HepG2 (cell line): ENCODE results near the gene MTHFS. TPM values are rescaled to one million over a fixed set of nuclear protein-coding genes. Genes with fewer than 3 reads are reported as not detected.

Experiments used
- ATAC-seq: fragments of 200-7000 bp; cut with Tn5 transposase; 3 replicates; pipeline ENCODE4 v1.9.1; 2020; ENCODE audit warnings: mild to moderate bottlenecking, moderate library complexity
- BruUV-seq: library from RNA; stranded (reverse); fragments of 400-500 nt; replicated peaks from 2 replicates; lab custom pipeline; 2021; lab: Mats Ljungman, UMichigan
- CTCF ChIA-PET: fragments of 300-600 bp; formaldehyde crosslinking; extraction: SDS; loops from one replicate; lab custom pipeline; 2021; ENCODE audit warnings: low total read pairs, inconsistent platforms, low intra/inter-chr PET ratio; lab: Yijun Ruan, JAX
- POLR2A ChIA-PET: fragments of 350-600 bp; sonication (Branson Sonifier 250); formaldehyde crosslinking; loops from one replicate; lab custom pipeline; 2020; ENCODE audit warnings: antibody characterized with exemption, inconsistent platforms; lab: Yijun Ruan, JAX
- DNase-seq: peaks from one replicate; pipeline ENCODE4 v3.0.0-alpha.2; 2015; ENCODE audit warnings: low spot score
- FAIRE-seq: peaks from 3 replicates; lab custom pipeline; 2011; peaks lifted over from hg19 to GRCh38; lab: Jason Lieb, UNC
- H2AFZ ChIP-seq: one replicate; pipeline ENCODE4 v1.6.1; 2011; ENCODE audit warnings: low read length, inconsistent platforms
- H3K27ac ChIP-seq: fragments of 300-600 bp; 3 replicates; pipeline ENCODE4 v1.8.0; 2011; ENCODE audit warnings: mixed run types, mild to moderate bottlenecking, mixed read lengths, low read length, inconsistent platforms; ENCODE audit not compliant: insufficient read depth; ENCODE audit errors: extremely low read length
- H3K27me3 ChIP-seq, 2 experiments: fragments of 200-600 bp in 1 of 2; 2 replicates in 1 of 2; 3 replicates in 1 of 2; pipeline versions ENCODE4 v1.6.0 to v1.8.0; 2011; ENCODE audit warnings: low read length in 2 of 2, mild to moderate bottlenecking in 2 of 2, moderate library complexity in 2 of 2, inconsistent platforms in 1 of 2; ENCODE audit not compliant: insufficient read depth in 2 of 2, control insufficient read depth in 1 of 2
- H3K36me3 ChIP-seq, 2 experiments: fragments of 200-600 bp in 1 of 2; replicated peaks in 1 of 2; 2 replicates in 1 of 2; 3 replicates in 1 of 2; pipeline versions ENCODE4 v1.5.1 to v1.8.0; 2011; ENCODE audit warnings: low read length in 2 of 2, inconsistent platforms in 1 of 2; ENCODE audit not compliant: insufficient read depth in 2 of 2, control insufficient read depth in 1 of 2
- H3K4me1 ChIP-seq: 2 replicates; pipeline ENCODE4 v1.5.1; 2012; ENCODE audit warnings: low read length, inconsistent platforms; ENCODE audit not compliant: insufficient read depth
- H3K4me2 ChIP-seq: 2 replicates; pipeline ENCODE4 v1.6.0; 2011; ENCODE audit warnings: low read depth, low read length, inconsistent platforms
- H3K4me3 ChIP-seq, 3 experiments: fragments of 200-600 bp in 1 of 3; sonication (generic), shearing (Covaris generic) in 1 of 3; replicated peaks in 1 of 3; 2 replicates each; pipeline ENCODE4 v1.5.1; 2011 to 2016; ENCODE audit warnings: low read length in 3 of 3, inconsistent platforms in 2 of 3, low read depth in 2 of 3, mild to moderate bottlenecking in 2 of 3, control low read depth in 1 of 3, mixed read lengths in 1 of 3; ENCODE audit not compliant: insufficient read depth in 1 of 3
- H3K79me2 ChIP-seq: one replicate; pipeline ENCODE4 v1.6.1; 2011; ENCODE audit warnings: low read length, inconsistent platforms; ENCODE audit not compliant: insufficient read depth
- H3K9ac ChIP-seq: 2 replicates; pipeline ENCODE4 v1.6.0; 2011; ENCODE audit warnings: mild to moderate bottlenecking, low read depth, low read length, inconsistent platforms; ENCODE audit not compliant: insufficient read depth
- H3K9me3 ChIP-seq: 2 replicates; pipeline ENCODE4 v1.5.1; 2012; ENCODE audit warnings: mild to moderate bottlenecking, low read length
- H4K20me1 ChIP-seq: 2 replicates; pipeline ENCODE4 v1.6.0; 2011; ENCODE audit warnings: inconsistent platforms, mild to moderate bottlenecking, low read length, moderate library complexity; ENCODE audit not compliant: insufficient read depth
- CEBPG ChIP-seq: IDR thresholded peaks from 2 replicates; pipeline ENCODE4 v1.6.1; 2016
- FOXA3 ChIP-seq: IDR thresholded peaks from 2 replicates; pipeline ENCODE4 v1.6.1; 2016; ENCODE audit warnings: missing genetic modification reagents, missing compliant biosample characterization
- HNF4A ChIP-seq: sonication (generic); formaldehyde crosslinking; IDR thresholded peaks from 2 replicates; pipeline ENCODE4 v1.4.0; 2020; ENCODE audit warnings: missing genetic modification reagents
- HOMEZ ChIP-seq: IDR thresholded peaks from 2 replicates; pipeline ENCODE4 v1.6.1; 2016; ENCODE audit warnings: low read depth
- NCOA2 ChIP-seq: sonication (generic); formaldehyde crosslinking; IDR thresholded peaks from 2 replicates; pipeline ENCODE4 v1.8.0; 2022; ENCODE audit warnings: inconsistent platforms
- ZBTB44 ChIP-seq: sonication (generic); formaldehyde crosslinking; IDR thresholded peaks from 2 replicates; pipeline ENCODE4 v1.4.0; 2020; ENCODE audit warnings: missing genetic modification reagents
- ZMYM4 ChIP-seq: sonication (generic); formaldehyde crosslinking; IDR thresholded peaks from 2 replicates; pipeline ENCODE4 v1.8.1; 2023; ENCODE audit warnings: mild to moderate bottlenecking, missing genetic modification reagents
- WGBS: methylation state at CpG from one replicate; pipeline ENCODE4 v1.1.6; 2017; ENCODE audit warnings: low lambda C conversion rate; 5-methylcytosine and 5-hydroxymethylcytosine counted together
- in situ Hi-C: cut with HindIII; loops from 2 replicates; pipeline ENCODE4 v1.10.0; 2017; ENCODE audit warnings: low pct_unique_long_range_greater_than_20kb; ENCODE audit not compliant: extremely low pct_ligation_motif_present
- intact Hi-C: fragments of 100-400 bp; cut with micrococcal nuclease; formaldehyde crosslinking; loops from one replicate; pipeline ENCODE4 v1.10.0; 2022; ENCODE audit not compliant: unreplicated experiment
- polyA plus RNA-seq, 8 experiments: library from polyadenylated mRNA; depleted of rRNA in 3 of 8; stranded (reverse) in 7 of 8; unstranded in 1 of 8; fragments of >200 nt; fragmentation: Illumina TruSeq in 4 of 8; extraction: Trizol in 4 of 8; gene quantifications; 2 replicates each; pipeline versions ENCODE4 v1.2.1 to v1.2.3, GENCODE V29; 2011 to 2016; ENCODE audit warnings: low read depth in 4 of 8, missing spikeins in 1 of 8, mixed read lengths in 1 of 8; ENCODE audit not compliant: insufficient read depth in 1 of 8
- total RNA-seq, 5 experiments: library from RNA; depleted of rRNA; stranded (reverse); fragments of >200 nt; fragmentation: Illumina TruSeq; extraction: Trizol; gene quantifications; 2 replicates each; pipeline ENCODE4 v1.2.3, GENCODE V29; 2016; ENCODE audit warnings: low read depth in 1 of 5
- TF ChIP-seq, protein P1 (sequence below): sonication (generic); formaldehyde crosslinking; conservative IDR thresholded peaks from 2 replicates; pipeline ENCODE4 v1.4.0; 2020; ENCODE audit warnings: mild to moderate bottlenecking, missing genetic modification reagents, moderate library complexity
- TF ChIP-seq, protein P2 (sequence below): sonication (generic); formaldehyde crosslinking; IDR thresholded peaks from 2 replicates; pipeline ENCODE4 v1.4.0; 2020; ENCODE audit warnings: missing genetic modification reagents
- TF ChIP-seq, protein P3 (sequence below): sonication (generic); formaldehyde crosslinking; IDR thresholded peaks from 2 replicates; pipeline ENCODE4 v1.4.0; 2020; ENCODE audit warnings: mild to moderate bottlenecking, missing genetic modification reagents, borderline replicate concordance

The MTHFS gene
- total and polyA plus RNA-seq, 2 of the 13 experiments (the other 11 are each of a cell fraction or from before 2014, with no cell fraction given), result 37.0 to 49.7 TPM

DNA sequence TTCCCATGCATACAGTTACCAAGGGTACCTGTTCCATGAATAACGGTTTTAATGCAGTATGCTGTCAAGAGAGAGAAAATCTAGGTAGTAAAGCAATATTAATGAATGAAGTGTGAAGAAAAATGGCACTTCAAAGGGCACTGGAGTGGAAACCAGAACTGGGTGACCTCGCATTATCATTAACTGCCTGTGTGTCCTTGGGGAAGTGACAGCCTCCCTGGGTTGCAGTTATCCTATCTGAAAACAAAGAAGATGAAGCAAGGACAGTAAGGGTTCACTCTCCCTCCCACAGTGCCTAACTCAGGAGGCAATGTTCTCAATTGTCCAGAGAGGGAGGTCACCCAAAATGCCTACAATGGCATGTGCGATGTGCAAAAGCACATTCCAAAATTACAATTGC is 15.1 kb downstream of the MTHFS start:
- FAIRE-seq, result peak; percentile 47
- Histone ChIP-seq H3K79me2 (peaks cover 11% of the 10 kb centered on the region), H3K27me3 (no peaks in the 10 kb centered on the region), H3K27ac (peak overlapping the region; percentile 33), H3K9me3 (peaks cover 24% of the 10 kb centered on the region), H4K20me1 (no peaks in the 10 kb centered on the region), H3K4me1 (peaks cover 56% of the 10 kb centered on the region), H3K9ac (no peak overlapping the region), H3K36me3 (peaks cover 9 to 48% of the 10 kb centered on the region in 2 experiments), H2AFZ (no peak overlapping the region), H3K4me2 (no peak overlapping the region), H3K4me3 (no peak overlapping the region)
- no peak for DNase-seq
- 68% methylated on average over 3 of the region's 3 CpGs for WGBS
- intact Hi-C loops, result loop anchor here (10.0 kb wide), 1 partner anchor 273 kb away; the partner anchor contains the start of gene FAH
- BruUV-seq, result no TSS peak
- peak; percentile 71 for ATAC-seq
- ChIA-PET POLR2A (no interaction called here), CTCF (no interaction called here)
- in situ Hi-C loops, result loop anchor here (25.0 kb wide), 1 partner anchor 281 kb away; the partner anchor contains the start of gene FAH
- TF ChIP-seq ZMYM4 (CRISPR knock-in tag) (peak; percentile 41; the same call in 1 of the 2 replicates), HOMEZ (CRISPR knock-in tag) (no peak), FOXA3 (CRISPR knock-in tag) (peak; percentile 31; the same call in 1 of the 2 replicates), NCOA2 (CRISPR knock-in tag) (0 out of 2 replicates have a peak, but pooled peaks have one; percentile 18), ZBTB44 (no peak), HNF4A (CRISPR knock-in tag) (peak; percentile 22; the same call in 1 of the 2 replicates), CEBPG (0 out of 2 replicates have a peak, but pooled peaks have one; percentile 32)
- TF ChIP-seq, protein P1, sequence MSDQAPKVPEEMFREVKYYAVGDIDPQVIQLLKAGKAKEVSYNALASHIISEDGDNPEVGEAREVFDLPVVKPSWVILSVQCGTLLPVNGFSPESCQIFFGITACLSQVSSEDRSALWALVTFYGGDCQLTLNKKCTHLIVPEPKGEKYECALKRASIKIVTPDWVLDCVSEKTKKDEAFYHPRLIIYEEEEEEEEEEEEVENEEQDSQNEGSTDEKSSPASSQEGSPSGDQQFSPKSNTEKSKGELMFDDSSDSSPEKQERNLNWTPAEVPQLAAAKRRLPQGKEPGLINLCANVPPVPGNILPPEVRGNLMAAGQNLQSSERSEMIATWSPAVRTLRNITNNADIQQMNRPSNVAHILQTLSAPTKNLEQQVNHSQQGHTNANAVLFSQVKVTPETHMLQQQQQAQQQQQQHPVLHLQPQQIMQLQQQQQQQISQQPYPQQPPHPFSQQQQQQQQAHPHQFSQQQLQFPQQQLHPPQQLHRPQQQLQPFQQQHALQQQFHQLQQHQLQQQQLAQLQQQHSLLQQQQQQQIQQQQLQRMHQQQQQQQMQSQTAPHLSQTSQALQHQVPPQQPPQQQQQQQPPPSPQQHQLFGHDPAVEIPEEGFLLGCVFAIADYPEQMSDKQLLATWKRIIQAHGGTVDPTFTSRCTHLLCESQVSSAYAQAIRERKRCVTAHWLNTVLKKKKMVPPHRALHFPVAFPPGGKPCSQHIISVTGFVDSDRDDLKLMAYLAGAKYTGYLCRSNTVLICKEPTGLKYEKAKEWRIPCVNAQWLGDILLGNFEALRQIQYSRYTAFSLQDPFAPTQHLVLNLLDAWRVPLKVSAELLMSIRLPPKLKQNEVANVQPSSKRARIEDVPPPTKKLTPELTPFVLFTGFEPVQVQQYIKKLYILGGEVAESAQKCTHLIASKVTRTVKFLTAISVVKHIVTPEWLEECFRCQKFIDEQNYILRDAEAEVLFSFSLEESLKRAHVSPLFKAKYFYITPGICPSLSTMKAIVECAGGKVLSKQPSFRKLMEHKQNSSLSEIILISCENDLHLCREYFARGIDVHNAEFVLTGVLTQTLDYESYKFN, result peak; percentile 38; the same call in 1 of the 2 replicates
- TF ChIP-seq, protein P2, sequence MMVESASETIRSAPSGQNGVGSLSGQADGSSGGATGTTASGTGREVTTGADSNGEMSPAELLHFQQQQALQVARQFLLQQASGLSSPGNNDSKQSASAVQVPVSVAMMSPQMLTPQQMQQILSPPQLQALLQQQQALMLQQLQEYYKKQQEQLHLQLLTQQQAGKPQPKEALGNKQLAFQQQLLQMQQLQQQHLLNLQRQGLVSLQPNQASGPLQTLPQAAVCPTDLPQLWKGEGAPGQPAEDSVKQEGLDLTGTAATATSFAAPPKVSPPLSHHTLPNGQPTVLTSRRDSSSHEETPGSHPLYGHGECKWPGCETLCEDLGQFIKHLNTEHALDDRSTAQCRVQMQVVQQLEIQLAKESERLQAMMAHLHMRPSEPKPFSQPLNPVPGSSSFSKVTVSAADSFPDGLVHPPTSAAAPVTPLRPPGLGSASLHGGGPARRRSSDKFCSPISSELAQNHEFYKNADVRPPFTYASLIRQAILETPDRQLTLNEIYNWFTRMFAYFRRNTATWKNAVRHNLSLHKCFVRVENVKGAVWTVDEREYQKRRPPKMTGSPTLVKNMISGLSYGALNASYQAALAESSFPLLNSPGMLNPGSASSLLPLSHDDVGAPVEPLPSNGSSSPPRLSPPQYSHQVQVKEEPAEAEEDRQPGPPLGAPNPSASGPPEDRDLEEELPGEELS, result peak; percentile 22; the same call in 1 of the 2 replicates
- TF ChIP-seq, protein P3, sequence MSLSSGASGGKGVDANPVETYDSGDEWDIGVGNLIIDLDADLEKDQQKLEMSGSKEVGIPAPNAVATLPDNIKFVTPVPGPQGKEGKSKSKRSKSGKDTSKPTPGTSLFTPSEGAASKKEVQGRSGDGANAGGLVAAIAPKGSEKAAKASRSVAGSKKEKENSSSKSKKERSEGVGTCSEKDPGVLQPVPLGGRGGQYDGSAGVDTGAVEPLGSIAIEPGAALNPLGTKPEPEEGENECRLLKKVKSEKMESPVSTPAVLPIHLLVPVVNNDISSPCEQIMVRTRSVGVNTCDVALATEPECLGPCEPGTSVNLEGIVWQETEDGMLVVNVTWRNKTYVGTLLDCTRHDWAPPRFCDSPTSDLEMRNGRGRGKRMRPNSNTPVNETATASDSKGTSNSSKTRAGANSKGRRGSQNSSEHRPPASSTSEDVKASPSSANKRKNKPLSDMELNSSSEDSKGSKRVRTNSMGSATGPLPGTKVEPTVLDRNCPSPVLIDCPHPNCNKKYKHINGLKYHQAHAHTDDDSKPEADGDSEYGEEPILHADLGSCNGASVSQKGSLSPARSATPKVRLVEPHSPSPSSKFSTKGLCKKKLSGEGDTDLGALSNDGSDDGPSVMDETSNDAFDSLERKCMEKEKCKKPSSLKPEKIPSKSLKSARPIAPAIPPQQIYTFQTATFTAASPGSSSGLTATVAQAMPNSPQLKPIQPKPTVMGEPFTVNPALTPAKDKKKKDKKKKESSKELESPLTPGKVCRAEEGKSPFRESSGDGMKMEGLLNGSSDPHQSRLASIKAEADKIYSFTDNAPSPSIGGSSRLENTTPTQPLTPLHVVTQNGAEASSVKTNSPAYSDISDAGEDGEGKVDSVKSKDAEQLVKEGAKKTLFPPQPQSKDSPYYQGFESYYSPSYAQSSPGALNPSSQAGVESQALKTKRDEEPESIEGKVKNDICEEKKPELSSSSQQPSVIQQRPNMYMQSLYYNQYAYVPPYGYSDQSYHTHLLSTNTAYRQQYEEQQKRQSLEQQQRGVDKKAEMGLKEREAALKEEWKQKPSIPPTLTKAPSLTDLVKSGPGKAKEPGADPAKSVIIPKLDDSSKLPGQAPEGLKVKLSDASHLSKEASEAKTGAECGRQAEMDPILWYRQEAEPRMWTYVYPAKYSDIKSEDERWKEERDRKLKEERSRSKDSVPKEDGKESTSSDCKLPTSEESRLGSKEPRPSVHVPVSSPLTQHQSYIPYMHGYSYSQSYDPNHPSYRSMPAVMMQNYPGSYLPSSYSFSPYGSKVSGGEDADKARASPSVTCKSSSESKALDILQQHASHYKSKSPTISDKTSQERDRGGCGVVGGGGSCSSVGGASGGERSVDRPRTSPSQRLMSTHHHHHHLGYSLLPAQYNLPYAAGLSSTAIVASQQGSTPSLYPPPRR (CRISPR knock-in tag), result 0 out of 2 replicates have a peak, but pooled peaks have one; percentile 23
